HG03575 (cell line): ENCODE measurements around the gene NPIPA2.
A peak's percentile ranks its signal among the peaks of the same experiment; 100 is the strongest.
"Not testable (repeated sequence)": the region's sequence is repeated elsewhere in the genome, so short reads cannot be mapped to it uniquely, and the experiment has no call there.

Experiments used
- ATAC-seq: cut with Tn5 transposase; IDR thresholded peaks from one replicate; pipeline ENCODE4 v1.9.1; 2021; ENCODE audit not compliant: unreplicated experiment, insufficient number of reproducible peaks, low FRiP score; ENCODE audit errors: extremely low read depth

The NPIPA2 gene

GRCh38 chr16:14742273-14743128 lies at the start of gene NPIPA2:
NPIPA2 (plus strand) TSS chr16:14742533; CDS start chr16:14748066, 5,533 bp downstream.
- ATAC-seq: peak; percentile 73

- not testable (repeated sequence) for ATAC-seq
These were observed 48.2 kb upstream of the NPIPA2 start, which contains the start of gene PLA2G10 for GRCh38 chr16:14694129-14694528. PLA2G10 (minus strand) TSS chr16:14694308; CDS start chr16:14694229, 79 bp downstream.

DNA sequence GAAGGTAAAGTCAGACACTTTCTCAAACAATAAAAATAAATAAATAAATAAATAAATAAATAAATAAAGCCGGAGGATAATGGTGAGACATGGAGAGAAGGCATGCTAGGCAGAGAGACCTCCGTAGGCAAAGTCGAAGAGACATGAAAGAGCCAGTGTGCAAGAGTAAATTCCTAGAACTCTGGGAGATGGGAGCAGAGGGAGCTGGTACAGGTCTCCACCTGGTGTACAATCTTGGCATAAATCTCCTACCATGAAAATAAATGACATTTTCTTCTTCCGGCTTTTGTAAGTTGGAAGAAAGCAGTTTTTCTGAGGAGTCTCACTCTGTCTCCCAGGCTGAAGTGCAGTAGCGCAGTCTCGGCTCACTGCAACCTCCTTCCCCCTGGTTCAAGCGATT lies 40.5 kb upstream of the NPIPA2 start:
- ATAC-seq: not testable (repeated sequence)

GRCh38 chr16:14702672-14703071 lies 39.7 kb upstream of the NPIPA2 start:
- not testable (repeated sequence) for ATAC-seq

DNA sequence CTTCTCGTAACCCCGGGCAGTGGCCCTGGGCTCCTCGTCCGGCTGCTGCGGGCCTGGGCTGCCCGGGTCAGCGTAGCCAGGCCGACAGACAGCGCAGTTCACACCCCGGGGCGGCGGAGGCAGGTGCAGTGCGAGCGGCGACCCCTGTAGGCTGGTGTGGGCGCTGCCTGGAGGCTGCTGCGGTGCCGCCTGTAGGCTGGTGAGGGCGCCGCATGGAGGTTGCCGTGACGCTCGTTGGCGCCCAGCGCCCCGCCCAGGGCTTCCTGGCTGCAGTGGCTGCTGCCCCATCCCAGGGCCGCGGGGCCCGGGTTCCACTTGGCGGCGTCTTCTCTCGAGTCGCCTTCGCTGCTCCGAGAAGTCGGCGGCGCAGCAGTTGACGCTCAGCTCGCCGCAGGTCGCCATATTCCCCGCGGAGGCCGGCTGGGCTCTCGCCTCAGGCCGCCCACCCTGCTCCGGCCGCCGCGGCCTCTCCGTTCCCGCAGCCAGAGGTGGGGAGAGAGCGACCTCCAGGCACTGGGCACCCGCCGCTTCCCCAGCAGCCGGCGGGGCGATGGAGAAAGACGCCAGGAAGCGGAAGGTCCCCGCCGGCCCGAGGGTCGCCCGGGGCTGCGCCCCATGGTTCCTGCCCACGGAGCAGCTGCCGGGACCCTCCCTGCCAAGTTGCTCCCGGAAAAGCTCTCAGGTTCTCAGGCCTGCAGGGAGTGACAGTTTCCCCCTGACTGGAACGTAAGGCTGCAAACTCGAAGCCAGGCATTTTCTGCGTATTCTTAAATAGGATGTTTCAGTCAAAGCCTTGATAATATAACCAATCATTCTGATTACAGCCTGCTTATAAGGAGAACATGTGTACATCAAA lies 38.9 kb upstream of the NPIPA2 start, which contains the start of gene NPIPA3:
NPIPA3 (plus strand) TSS at position 256 of the 856 bp plus-strand sequence. CDS start 5,533 bp downstream, outside the sequence.
- not testable (repeated sequence) for ATAC-seq

GRCh38 chr16:14733233-14733632 lies 9.1 kb upstream of the NPIPA2 start:
- ATAC-seq: not testable (repeated sequence)

DNA sequence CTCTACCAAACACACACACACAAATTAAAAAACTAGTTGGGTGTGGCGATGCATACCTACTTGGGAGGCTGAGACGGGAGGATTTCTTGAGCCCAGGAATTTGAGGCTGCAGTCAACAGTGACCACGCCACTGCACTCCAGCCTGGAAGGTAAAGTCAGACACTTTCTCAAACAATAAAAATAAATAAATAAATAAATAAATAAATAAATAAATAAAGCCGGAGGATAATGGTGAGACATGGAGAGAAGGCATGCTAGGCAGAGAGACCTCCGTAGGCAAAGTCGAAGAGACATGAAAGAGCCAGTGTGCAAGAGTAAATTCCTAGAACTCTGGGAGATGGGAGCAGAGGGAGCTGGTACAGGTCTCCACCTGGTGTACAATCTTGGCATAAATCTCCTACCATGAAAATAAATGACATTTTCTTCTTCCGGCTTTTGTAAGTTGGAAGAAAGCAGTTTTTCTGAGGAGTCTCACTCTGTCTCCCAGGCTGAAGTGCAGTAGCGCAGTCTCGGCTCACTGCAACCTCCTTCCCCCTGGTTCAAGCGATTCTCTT lies 1.4 kb upstream of the NPIPA2 start:
- not testable (repeated sequence) for ATAC-seq

GRCh38 chr16:14741794-14742193 lies 539 bp upstream of the NPIPA2 start:
- ATAC-seq: not testable (repeated sequence)

GRCh38 chr16:14773654-14774053 lies 31.3 kb downstream of the NPIPA2 start:
- not testable (repeated sequence) for ATAC-seq

GRCh38 chr16:14775624-14776023 lies 33.3 kb downstream of the NPIPA2 start:
- not testable (repeated sequence) for ATAC-seq

GRCh38 chr16:14776763-14777162 lies 34.4 kb downstream of the NPIPA2 start:
- ATAC-seq: not testable (repeated sequence)

DNA sequence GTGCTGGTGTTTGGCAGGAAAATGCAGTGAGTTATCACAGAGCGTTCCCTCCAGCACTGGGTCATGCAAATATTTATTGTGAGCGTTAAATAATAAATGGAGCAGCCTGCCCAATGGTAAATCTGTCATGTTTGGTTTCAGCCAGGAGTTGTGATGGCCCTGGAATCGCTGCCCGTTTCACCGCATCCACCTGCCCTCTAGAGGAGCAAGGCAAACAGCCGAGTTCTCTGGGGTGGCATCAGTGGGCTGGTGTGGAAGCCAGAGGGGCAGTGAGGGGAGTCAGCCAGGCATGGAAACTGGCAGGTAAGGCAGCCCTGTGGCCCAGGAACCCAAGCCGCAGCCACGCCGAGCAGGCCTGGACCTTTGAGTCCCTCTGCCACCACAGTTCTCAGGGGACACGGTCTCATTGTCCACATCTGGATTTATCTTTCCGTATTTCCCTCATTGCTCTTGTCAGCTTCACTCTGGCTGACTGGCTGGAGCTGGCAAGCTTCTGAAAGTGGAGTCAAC lies 37.1 kb downstream of the NPIPA2 start:
- ATAC-seq: not testable (repeated sequence)

- not testable (repeated sequence) for ATAC-seq
These were observed 43.8 kb downstream of the NPIPA2 start for GRCh38 chr16:14786180-14786579.

DNA sequence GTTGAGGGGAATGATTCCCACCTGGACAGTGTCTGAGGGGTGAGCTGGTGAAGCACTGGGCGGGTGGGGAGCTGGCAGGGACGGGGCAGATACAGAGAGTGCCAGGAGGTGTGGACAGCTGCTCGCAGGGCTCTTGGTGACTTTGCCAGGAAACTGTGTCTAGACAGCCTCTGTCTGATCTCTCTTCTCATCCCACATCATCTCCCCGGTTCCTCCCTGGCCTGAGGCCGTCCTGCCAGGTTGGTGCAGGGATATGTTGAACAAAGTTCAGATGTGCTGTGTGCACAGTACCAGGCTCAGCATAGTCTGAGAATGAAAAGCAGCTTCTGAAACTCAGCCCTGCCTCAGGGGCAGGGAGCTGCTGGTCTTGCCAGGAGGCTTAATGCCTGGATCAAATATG lies 47.2 kb downstream of the NPIPA2 start:
- not testable (repeated sequence) for ATAC-seq

GRCh38 chr16:14790320-14790956 lies 48.1 kb downstream of the NPIPA2 start:
- ATAC-seq: not testable (repeated sequence)

- not testable (repeated sequence) for ATAC-seq
These were observed 50.6 kb downstream of the NPIPA2 start for GRCh38 chr16:14792914-14793313.

DNA sequence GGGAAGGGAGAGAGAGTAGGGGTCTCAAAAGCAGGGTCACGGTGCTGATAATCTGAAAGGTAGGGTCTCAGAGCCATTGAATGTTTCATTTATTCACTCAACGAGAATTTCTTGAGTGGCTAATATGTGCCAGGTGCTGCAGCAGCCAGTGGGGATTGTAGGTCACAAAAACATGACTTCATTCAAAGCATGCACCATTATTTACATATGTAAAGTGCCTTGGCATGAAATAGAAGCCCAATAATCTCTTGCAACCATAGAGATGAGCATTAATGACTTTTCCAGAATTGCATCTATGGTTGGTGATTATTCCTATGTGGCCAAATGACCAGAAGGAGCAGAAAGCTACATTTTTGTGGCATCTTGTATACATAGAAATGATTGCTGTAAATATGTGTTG lies 55.2 kb downstream of the NPIPA2 start:
- not testable (repeated sequence) for ATAC-seq

- ATAC-seq: not testable (repeated sequence)
These were observed 61.2 kb downstream of the NPIPA2 start for GRCh38 chr16:14803577-14803976.
